Measurements from ENCODE around the gene ZKSCAN5. TPM values are rescaled to one million over a fixed set of nuclear protein-coding genes. Genes with fewer than 3 reads are reported as not detected.

ZKSCAN5 gene
- total and polyA plus RNA-seq, 7 donors = 3.1 to 15.4 (median 9.3) TPM

DNA sequence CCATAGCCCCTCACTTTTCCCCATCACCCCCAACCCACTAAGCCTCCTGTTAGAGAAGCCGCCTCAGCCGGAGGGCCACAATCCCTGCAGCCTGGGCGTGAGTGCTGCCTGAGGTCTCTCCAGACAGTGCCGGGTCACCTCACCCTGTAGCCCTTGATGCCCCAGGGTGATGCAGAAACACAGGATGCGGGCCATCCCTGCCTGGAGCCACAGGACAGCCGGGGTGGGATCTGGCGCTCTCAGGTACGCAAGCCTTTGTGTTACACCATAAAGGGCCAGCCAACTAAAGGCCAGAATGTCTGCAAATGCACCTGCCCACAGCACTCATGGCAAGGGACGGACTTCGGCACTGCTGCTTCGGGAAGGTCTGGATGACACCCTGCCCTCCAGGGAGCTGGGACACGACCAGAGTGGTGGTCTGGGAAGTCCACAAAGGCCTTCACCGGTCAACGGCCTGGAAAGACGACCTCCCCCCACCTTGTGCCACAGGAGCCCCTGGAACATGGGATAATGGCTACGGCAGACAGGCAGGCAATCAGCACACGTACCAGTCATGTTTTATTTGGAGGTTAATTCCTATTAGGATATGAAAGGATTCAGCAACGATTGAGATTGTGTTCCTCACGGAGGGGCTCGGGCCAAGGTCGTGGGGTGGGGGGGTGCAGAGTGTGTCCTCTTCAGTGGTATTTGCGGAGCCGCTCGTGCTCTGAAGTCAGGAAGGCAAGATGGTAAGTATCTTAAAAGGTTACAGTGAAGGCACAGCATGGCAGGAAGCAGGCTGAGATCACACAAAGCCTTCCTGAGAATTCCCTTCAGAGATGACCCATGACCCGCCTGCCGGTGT lies 46.6 kb upstream of the ZKSCAN5 start:
- intact Hi-C loops (cut with DNase I) = loop anchor here in 1 of 2 donors (2.0 kb wide), 1 partner anchor 35 kb away; no protein-coding TSS in a partner anchor
- TF ChIP-seq CTCF (IDR thresholded peaks at IDR 0.05) = no peak
- Histone ChIP-seq H3K36me3 (ENCODE audit: insufficient read depth in 1 of 2, low read depth in 1 of 2) (peaks cover 3 to 83% of the 10 kb centered on the region in 2 donors), H3K27me3 (ENCODE audit: insufficient read depth in 3 of 3, low read length in 2 of 3) (no peaks in the 10 kb centered on the region), H3K9me3 (no peaks in the 10 kb centered on the region), H3K4me1 (peaks cover 13% of the 10 kb centered on the region), H3K27ac (no peak overlapping the region), H3K4me3 (no peak overlapping the region)
- peak in 1 of 4 donors; percentile 4 for ATAC-seq
- DNase-seq = peak in 1 of 2 donors; percentile 40
- WGBS, 3 donors = 63 to 68% (median 68%) methylated on average over 26 of the region's 26 CpGs

DNA sequence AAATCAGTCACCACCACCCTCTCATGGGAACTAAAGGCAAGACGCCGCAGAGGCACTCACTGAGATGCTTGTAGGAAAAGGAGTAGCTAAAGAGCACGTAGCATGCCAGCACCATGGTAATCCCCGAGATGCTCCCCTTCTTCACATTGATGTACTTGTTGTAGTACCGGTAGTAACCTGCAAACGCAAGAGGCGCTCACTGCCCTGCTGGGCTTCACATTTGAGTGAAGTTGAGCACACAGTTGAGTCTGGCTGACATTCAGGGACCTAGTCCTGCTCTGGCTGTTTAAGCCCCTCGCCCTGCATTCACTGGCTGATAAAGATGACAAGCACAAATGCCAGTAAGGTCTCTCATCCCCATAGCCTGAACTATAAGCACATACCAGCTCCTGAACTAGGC lies 45.4 kb upstream of the ZKSCAN5 start:
- 84 to 89% (median 85%) methylated on average over 8 of the region's 8 CpGs for WGBS, 3 donors
- Histone ChIP-seq H3K9me3 (no peaks in the 10 kb centered on the region), H3K4me1 (peaks cover 23% of the 10 kb centered on the region), H3K4me3 (no peak overlapping the region), H3K36me3 (ENCODE audit: insufficient read depth in 1 of 2, low read depth in 1 of 2) (peaks cover 3 to 80% of the 10 kb centered on the region in 2 donors), H3K27me3 (ENCODE audit: insufficient read depth in 3 of 3, low read length in 2 of 3) (no peaks in the 10 kb centered on the region), H3K27ac (no peak overlapping the region)
- DNase-seq (peak in 1 of 2 donors; percentile 44), ATAC-seq (peak in 2 of 4 donors; percentile 38)
- peak; percentile 13 for TF ChIP-seq CTCF (IDR thresholded peaks at IDR 0.05)
- intact Hi-C loops (cut with DNase I) = no loop called here

DNA sequence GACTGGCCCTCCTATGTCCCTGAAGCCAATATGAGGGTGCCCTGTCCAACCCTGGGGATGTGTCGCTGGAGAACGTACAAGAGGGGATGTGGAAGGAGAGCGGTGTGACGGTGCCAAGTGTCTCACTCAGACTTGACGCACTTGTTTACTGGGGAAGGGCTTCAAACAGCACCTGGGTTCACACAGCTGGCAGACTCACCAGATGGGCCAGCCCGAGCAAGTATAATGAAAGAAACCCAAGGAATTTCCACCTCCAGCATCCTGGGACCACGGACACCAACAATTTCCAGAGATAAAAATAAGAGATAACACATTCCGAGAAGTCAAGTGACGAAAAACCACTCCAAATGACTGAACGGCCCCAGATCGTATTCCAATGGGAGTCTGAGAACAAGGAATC lies 43.8 kb upstream of the ZKSCAN5 start:
- no peaks in the 10 kb centered on the region for H3K9me3 ChIP-seq
- no peak overlapping the region for H3K4me3 ChIP-seq
- H3K4me1 ChIP-seq = peaks cover 36% of the 10 kb centered on the region
- DNase-seq (no peak), ATAC-seq (no peak)
- no peak for TF ChIP-seq CTCF (IDR thresholded peaks at IDR 0.05)
- intact Hi-C loops (cut with DNase I) = no loop called here
- 72 to 75% (median 73%) methylated on average over 11 of the region's 11 CpGs for WGBS, 3 donors
- H3K27ac ChIP-seq = no peak overlapping the region
- H3K36me3 ChIP-seq (ENCODE audit: insufficient read depth in 1 of 2, low read depth in 1 of 2) = peaks cover 3 to 68% of the 10 kb centered on the region in 2 donors
- H3K27me3 ChIP-seq (ENCODE audit: insufficient read depth in 3 of 3, low read length in 2 of 3) = no peaks in the 10 kb centered on the region

DNA sequence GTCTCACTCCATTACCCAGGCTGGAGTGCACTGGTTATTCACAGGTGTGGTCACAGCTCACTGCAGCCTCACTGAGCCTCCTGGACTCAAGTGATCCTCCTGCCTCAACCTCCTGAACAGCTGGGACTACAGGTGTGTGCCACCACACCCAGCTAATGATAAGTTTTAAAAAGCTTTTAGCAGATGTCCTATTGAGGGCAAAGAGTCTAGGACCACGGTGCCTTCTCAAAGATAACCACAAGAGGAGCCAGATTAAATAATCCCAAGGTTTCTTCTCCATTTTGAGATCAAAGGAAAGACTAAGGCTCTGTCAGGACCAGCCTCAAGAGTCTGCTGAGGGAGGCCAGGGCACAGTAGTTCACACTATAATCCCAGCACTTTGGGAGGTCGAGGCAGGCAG lies 43.2 kb upstream of the ZKSCAN5 start:
- Histone ChIP-seq H3K9me3 (no peaks in the 10 kb centered on the region), H3K4me3 (no peak overlapping the region), H3K36me3 (ENCODE audit: insufficient read depth in 1 of 2, low read depth in 1 of 2) (peaks cover 3 to 62% of the 10 kb centered on the region in 2 donors), H3K27ac (no peak overlapping the region), H3K27me3 (ENCODE audit: insufficient read depth in 3 of 3, low read length in 2 of 3) (no peaks in the 10 kb centered on the region), H3K4me1 (peaks cover 36% of the 10 kb centered on the region)
- TF ChIP-seq CTCF (IDR thresholded peaks at IDR 0.05) = no peak
- intact Hi-C loops (cut with DNase I) = no loop called here
- 86 to 96% (median 89%) methylated on average over 2 of the region's 2 CpGs for WGBS, 3 donors
- DNase-seq (no peak), ATAC-seq (no peak)
